GM23248 (cell line): ENCODE data around the gene FNDC1. TPM values are rescaled to one million over a fixed set of nuclear protein-coding genes. Genes with fewer than 3 reads are reported as not detected.

Source experiments
- DNase-seq: peaks from one replicate; pipeline ENCODE4 v3.0.0-alpha.2; 2015
- H2AFZ ChIP-seq: fragments of 200-600 bp; sonication (generic); 2 replicates; pipeline ENCODE4 v1.6.1; 2016; ENCODE audit warnings: antibody characterized with exemption
- H3F3A ChIP-seq: fragments of 200-600 bp; sonication (generic); 2 replicates; pipeline ENCODE4 v1.6.1; 2016; ENCODE audit warnings: mild to moderate bottlenecking, antibody characterized with exemption, mixed run types; ENCODE audit not compliant: insufficient read depth
- H3K27ac ChIP-seq: fragments of 200-600 bp; sonication (generic); 2 replicates; pipeline ENCODE4 v1.5.1; 2016; ENCODE audit warnings: mild to moderate bottlenecking
- H3K27me3 ChIP-seq: fragments of 200-600 bp; sonication (generic); replicated peaks from 2 replicates; pipeline ENCODE4 v1.6.1; 2016; ENCODE audit warnings: mild to moderate bottlenecking; ENCODE audit not compliant: insufficient read depth
- H3K36me3 ChIP-seq: fragments of 200-600 bp; sonication (generic); 2 replicates; pipeline ENCODE4 v1.6.1; 2016; ENCODE audit warnings: low read depth, mild to moderate bottlenecking
- H3K4me1 ChIP-seq: fragments of 200-600 bp; sonication (generic); 2 replicates; pipeline ENCODE4 v1.6.1; 2016; ENCODE audit warnings: mild to moderate bottlenecking; ENCODE audit not compliant: insufficient read depth
- H3K4me2 ChIP-seq: fragments of 200-600 bp; sonication (generic); one replicate; pipeline ENCODE4 v1.6.1; 2016; ENCODE audit warnings: mild to moderate bottlenecking; ENCODE audit not compliant: unreplicated experiment
- H3K4me3 ChIP-seq: fragments of 200-600 bp; sonication (generic); 2 replicates; pipeline ENCODE4 v1.5.1; 2016; ENCODE audit warnings: mild to moderate bottlenecking
- H3K79me2 ChIP-seq: fragments of 200-600 bp; sonication (generic); 2 replicates; pipeline ENCODE4 v1.6.1; 2016; ENCODE audit warnings: mild to moderate bottlenecking; ENCODE audit not compliant: insufficient read depth
- H3K9ac ChIP-seq: fragments of 200-600 bp; sonication (generic); 2 replicates; pipeline ENCODE4 v1.6.1; 2016; ENCODE audit warnings: mild to moderate bottlenecking
- H3K9me2 ChIP-seq: fragments of 200-600 bp; sonication (generic); 2 replicates; pipeline ENCODE4 v1.6.1; 2016; ENCODE audit warnings: mixed run types, mild to moderate bottlenecking, moderate library complexity; ENCODE audit not compliant: insufficient read depth
- H3K9me3 ChIP-seq: fragments of 200-600 bp; sonication (generic); one replicate; pipeline ENCODE4 v1.6.1; 2017; ENCODE audit warnings: low read depth
- H4K20me1 ChIP-seq: fragments of 200-600 bp; sonication (generic); 2 replicates; pipeline ENCODE4 v1.6.0; 2016; ENCODE audit not compliant: insufficient read depth
- EZH2 ChIP-seq: fragments of 200-600 bp; sonication (generic); IDR thresholded peaks from 2 replicates; pipeline ENCODE4 v1.6.1; 2018; ENCODE audit warnings: antibody characterized with exemption, mild to moderate bottlenecking; ENCODE audit not compliant: insufficient read depth, poor library complexity, severe bottlenecking
- EZH2phosphoT487 ChIP-seq: fragments of 200-600 bp; sonication (generic); IDR thresholded peaks from 2 replicates; pipeline ENCODE4 v1.6.1; 2018; ENCODE audit warnings: antibody characterized with exemption, moderate library complexity, mild to moderate bottlenecking, low read depth; ENCODE audit not compliant: insufficient read depth
- WGBS, 2 experiments: methylation state at CpG; one replicate each; pipeline ENCODE4 v1.1.6; 2015 to 2017; ENCODE audit warnings: low lambda C conversion rate in 2 of 2, low coverage in 1 of 2; ENCODE audit errors: missing lambda C conversion rate in 2 of 2; 5-methylcytosine and 5-hydroxymethylcytosine counted together
- in situ Hi-C: fragments of 300-500 bp; cut with MboI; formaldehyde crosslinking; loops from 2 replicates; pipeline ENCODE4 v1.15.0; 2020
- polyA plus RNA-seq: library from polyadenylated mRNA; unstranded; fragments of >200 nt; fragmentation: Nextera tagmentation; extraction: Ambion mirVana; gene quantifications from 2 replicates; pipeline ENCODE4 v1.2.1, GENCODE V29; 2016
- total RNA-seq: library from RNA; depleted of rRNA; stranded (reverse); fragments of >200 nt; shearing (Covaris generic); gene quantifications from 2 replicates; pipeline ENCODE4 v1.2.3, GENCODE V29; 2014

The FNDC1 gene
- total and polyA plus RNA-seq, 2 experiments from 2014 or later, result 5.2 to 7.8 TPM

DNA sequence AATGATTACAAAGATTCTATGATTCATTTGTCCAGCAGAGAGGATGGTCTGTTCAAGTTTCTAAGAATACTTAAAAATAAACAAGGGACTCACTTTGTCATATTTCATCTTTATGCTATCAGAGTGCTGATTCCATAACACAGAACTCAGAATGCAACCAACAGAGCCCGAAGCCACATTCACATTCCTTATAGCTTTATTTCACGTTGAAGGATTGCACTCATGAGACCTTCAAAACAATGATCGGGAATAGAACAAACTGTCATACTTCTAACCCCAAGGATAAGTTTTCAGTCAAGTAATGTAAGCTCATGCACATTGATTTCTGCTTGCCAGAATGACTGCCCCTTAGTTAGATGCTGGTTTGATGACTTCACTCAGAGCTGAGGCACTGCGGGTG, 25.2 kb downstream of the FNDC1 start:
- Histone ChIP-seq H3K9me3 (no peaks in the 10 kb centered on the region), H3K9me2 (no peaks in the 10 kb centered on the region), H3K79me2 (no peaks in the 10 kb centered on the region), H3K36me3 (no peaks in the 10 kb centered on the region), H3K4me1 (peaks cover 31% of the 10 kb centered on the region), H2AFZ (no peak overlapping the region), H3K27me3 (no peaks in the 10 kb centered on the region), H3K4me2 (peak overlapping the region; percentile 59), H3K27ac (peak overlapping the region; percentile 63), H3K4me3 (no peak overlapping the region), H3K9ac (no peak overlapping the region), H3F3A (peaks cover 32% of the 10 kb centered on the region), H4K20me1 (no peaks in the 10 kb centered on the region)
- in situ Hi-C loops, result no loop called here
- peak; percentile 42 for DNase-seq
- WGBS, 2 experiments, result 71 to 73% methylated on average over 4 of the region's 4 CpGs
- TF ChIP-seq EZH2, result no peak
- TF ChIP-seq EZH2phosphoT487, result no peak

- H3K4me1 ChIP-seq, result peaks cover 31% of the 10 kb centered on the region
- DNase-seq, result no peak
- 92 to 98% methylated on average over 2 of the region's 2 CpGs for WGBS, 2 experiments
- no peaks in the 10 kb centered on the region for H3K27me3 ChIP-seq
- no peak overlapping the region for H3K27ac ChIP-seq
- H3K79me2 ChIP-seq, result no peaks in the 10 kb centered on the region
- no peaks in the 10 kb centered on the region for H4K20me1 ChIP-seq
- H3K4me3 ChIP-seq, result no peak overlapping the region
- no peak overlapping the region for H2AFZ ChIP-seq
- H3K9ac ChIP-seq, result no peak overlapping the region
- no peak for TF ChIP-seq EZH2
- no peaks in the 10 kb centered on the region for H3K9me3 ChIP-seq
- no peaks in the 10 kb centered on the region for H3K9me2 ChIP-seq
- H3K36me3 ChIP-seq, result no peaks in the 10 kb centered on the region
- peaks cover 32% of the 10 kb centered on the region for H3F3A ChIP-seq
- in situ Hi-C loops, result no loop called here
- no peak overlapping the region for H3K4me2 ChIP-seq
Measured at GRCh38 chr6:159196430-159196975, 27.3 kb downstream of the FNDC1 start.

DNA sequence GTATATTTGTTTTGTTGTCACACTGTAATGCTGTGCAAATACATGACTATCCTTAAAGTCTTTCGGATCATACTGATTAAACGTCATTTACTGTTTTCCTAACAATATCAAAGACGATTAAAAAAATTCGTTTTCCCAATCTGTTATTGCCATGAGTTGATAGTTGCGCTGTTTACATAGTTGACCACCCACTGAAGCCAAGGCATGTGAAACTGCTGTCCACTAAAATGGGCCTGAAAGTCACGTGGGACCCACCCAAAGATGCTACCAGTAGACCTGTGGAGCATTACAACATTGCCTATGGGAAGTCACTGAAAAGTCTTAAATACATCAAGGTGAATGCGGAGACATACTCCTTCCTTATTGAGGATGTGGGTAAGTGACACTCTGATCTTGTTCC, 28.1 kb downstream of the FNDC1 start:
- H3F3A ChIP-seq, result peaks cover 33% of the 10 kb centered on the region
- in situ Hi-C loops, result no loop called here
- WGBS, 2 experiments, result 80 to 81% methylated on average over 7 of the region's 7 CpGs

DNA sequence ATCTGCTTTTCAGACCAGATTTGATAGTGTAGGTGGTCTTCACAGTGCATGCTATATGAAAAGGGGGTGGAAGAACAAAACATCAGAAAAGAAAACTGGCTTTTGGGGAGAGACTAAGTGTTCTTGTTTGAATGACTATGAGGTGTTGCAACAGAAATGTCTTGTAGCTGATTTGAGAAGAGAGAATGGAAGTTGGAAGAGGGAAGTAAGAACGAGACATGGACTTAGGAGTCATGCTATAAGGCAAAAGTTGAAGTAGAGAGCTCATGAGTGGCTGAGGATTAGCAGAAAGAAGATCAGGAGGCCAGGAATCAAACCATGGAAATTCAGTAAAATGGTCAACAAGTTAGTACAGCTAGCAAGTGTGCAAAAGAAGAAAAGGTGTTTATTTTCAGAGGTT, 32.1 kb downstream of the FNDC1 start:
- DNase-seq, result no peak
- H3K27ac ChIP-seq, result no peak overlapping the region
- no peak overlapping the region for H3K4me2 ChIP-seq
- no peaks in the 10 kb centered on the region for H3K27me3 ChIP-seq
- H3K36me3 ChIP-seq, result no peaks in the 10 kb centered on the region
- TF ChIP-seq EZH2phosphoT487 (no peak), EZH2 (no peak)
- WGBS, 2 experiments, result 83 to 90% methylated on average over 1 of the region's 1 CpG
- in situ Hi-C loops, result no loop called here
- no peak overlapping the region for H3K4me3 ChIP-seq
- no peak overlapping the region for H3K9ac ChIP-seq
- H2AFZ ChIP-seq, result no peak overlapping the region
- H3F3A ChIP-seq, result peaks cover 33% of the 10 kb centered on the region
- peaks cover 30% of the 10 kb centered on the region for H3K4me1 ChIP-seq
- no peaks in the 10 kb centered on the region for H4K20me1 ChIP-seq
- no peaks in the 10 kb centered on the region for H3K79me2 ChIP-seq
- no peaks in the 10 kb centered on the region for H3K9me2 ChIP-seq
- no peaks in the 10 kb centered on the region for H3K9me3 ChIP-seq

More for the DNA sequence above, 28.1 kb downstream of the FNDC1 start:
- Histone ChIP-seq H3K9me2 (no peaks in the 10 kb centered on the region), H3K4me2 (no peak overlapping the region), H3K27me3 (no peaks in the 10 kb centered on the region), H3K9me3 (no peaks in the 10 kb centered on the region), H2AFZ (no peak overlapping the region), H3K4me1 (peaks cover 35% of the 10 kb centered on the region), H3K9ac (no peak overlapping the region), H3K79me2 (no peaks in the 10 kb centered on the region), H4K20me1 (no peaks in the 10 kb centered on the region), H3K27ac (no peak overlapping the region), H3K4me3 (no peak overlapping the region), H3K36me3 (no peaks in the 10 kb centered on the region)
- TF ChIP-seq EZH2phosphoT487, result no peak
- TF ChIP-seq EZH2, result no peak
- no peak for DNase-seq
